LoVo (cell line): ENCODE data around the gene MAGEH1.

Experiments used
- DNase-seq: peaks from one replicate; pipeline ENCODE4 v3.0.0-alpha.2; 2016; ENCODE audit warnings: low spot score

The MAGEH1 gene

GRCh38 chrX:55490974-55491373 lies 39.0 kb downstream of the MAGEH1 start:
- no peak for DNase-seq
